ENCODE data around the gene PLA2G6. TPM values are rescaled to one million over a fixed set of nuclear protein-coding genes. Genes with fewer than 3 reads are reported as not detected.

The PLA2G6 gene
- total and polyA plus RNA-seq, 2 of the 4 experiments (the other 2 are of a cell fraction): 6.1 to 10.3 TPM

GRCh38 chr22:38207898-38208432, 26.3 kb upstream of the PLA2G6 start:
- ChIA-PET CTCF (no interaction called here), POLR2A (ENCODE audit: unreplicated experiment) (no interaction called here)
- Histone ChIP-seq H2BK20ac (ENCODE audit: low read depth, low read length) (no peak overlapping the region), H3K9me3 (ENCODE audit: control insufficient read depth, insufficient read depth, low read length) (no peaks in the 10 kb centered on the region), H2AK9ac (replicated peaks; ENCODE audit: low read depth, low read length, poor library complexity) (peak overlapping the region; percentile 74), H3K9ac (ENCODE audit: low read depth, low read length) (no peak overlapping the region), H3K36me3 (ENCODE audit: control insufficient read depth, insufficient read depth, low read length) (peaks cover 3% of the 10 kb centered on the region; the same call in 1 of the 2 replicates), H2BK5ac (ENCODE audit: low read depth, low read length, poor library complexity, severe bottlenecking) (peak overlapping the region; percentile 12), H3K4me1 (ENCODE audit: control insufficient read depth, insufficient read depth, low read length) (peaks cover 26% of the 10 kb centered on the region), H3K4me3 (ENCODE audit: insufficient read depth, low read depth, low read length) (no peak overlapping the region), H2AFZ (replicated peaks; ENCODE audit: low read length, poor library complexity) (no peak overlapping the region), H4K91ac (ENCODE audit: insufficient read depth, low read depth, low read length) (no peak overlapping the region), H4K20me1 (ENCODE audit: insufficient read depth, low read length) (peaks cover 92% of the 10 kb centered on the region), H3K9me1 (ENCODE audit: insufficient read depth, low read length) (peaks cover 39% of the 10 kb centered on the region), H3K56ac (ENCODE audit: extremely low read depth, insufficient read depth, low read length) (no peak overlapping the region), H2BK120ac (ENCODE audit: low read depth, low read length) (no peak overlapping the region), H3K79me1 (ENCODE audit: low read depth in 1 of 2, low read length in 2 of 2) (peaks cover 10 to 85% of the 10 kb centered on the region in 2 experiments; a peak in 3 of 4 replicates), H3K27ac (ENCODE audit: insufficient read depth, low read length) (no peak overlapping the region), H4K8ac (ENCODE audit: low read depth in 2 of 2, low read length in 2 of 2) (no peak overlapping the region), H2AK5ac (ENCODE audit: low read depth, low read length) (peak overlapping the region; percentile 30), H3K18ac (ENCODE audit: low read depth, low read length) (no peak overlapping the region), H3K4ac (ENCODE audit: low read depth, low read length) (no peak overlapping the region; the same call in 1 of the 2 replicates), H3K14ac (replicated peaks; ENCODE audit: low read depth, low read length) (no peak overlapping the region), H3K23ac (ENCODE audit: low read depth, low read length) (0 out of 2 replicates have a peak overlapping the region, but pooled peaks have one; percentile 9), H2BK15ac (ENCODE audit: low read depth, low read length) (no peak overlapping the region), H3K27me3 (ENCODE audit: control insufficient read depth, insufficient read depth, low read length) (no peaks in the 10 kb centered on the region), H4K5ac (ENCODE audit: low read depth, low read length) (no peak overlapping the region), H3K4me2 (ENCODE audit: low read depth, low read length) (no peak overlapping the region)
- TF ChIP-seq CHD1 (IDR thresholded peaks at IDR 0.05; ENCODE audit: low read depth, low read length) (no peak), NFE2L2 (IDR thresholded peaks at IDR 0.05; ENCODE audit: low read depth, low read length) (no peak), RFX5 (IDR thresholded peaks at IDR 0.05; ENCODE audit: low read depth, low read length) (no peak), POLR2A (IDR thresholded peaks at IDR 0.05; ENCODE audit: low read depth, low read length) (0 out of 2 replicates have a peak, but pooled peaks have one; percentile 31)
- no peak for DNase-seq
- dilution Hi-C loops (cut with HindIII; ENCODE audit: low sequenced_read_pairs, unreplicated experiment): no loop called here
- 86% methylated on average over 2 of the region's 7 CpGs; no CpG with 5 or more reads in 1 of the 2 experiments for WGBS, 2 experiments (ENCODE audit: extremely low coverage in 2 of 2, insufficient read length in 1 of 2)
- BruUV-seq (replicated peaks): no TSS peak
- intact Hi-C loops (cut with micrococcal nuclease): no loop called here
- ATAC-seq (ENCODE audit: low read depth): no peak
- in situ Hi-C loops (cut with MboI; ENCODE audit: low sequenced_read_pairs): no loop called here

Measured in IMR-90 (cell line).